NB4 (cell line): Measurements from ENCODE around the gene CNOT6.

ENCODE experiments used
- DNase-seq: peaks from one replicate; pipeline ENCODE4 v3.0.0; 2010; ENCODE audit warnings: low read depth
- H3K4me3 ChIP-seq: one replicate; pipeline ENCODE4 v1.5.1; 2011; ENCODE audit warnings: mild to moderate bottlenecking, low read depth, low read length, moderate library complexity
- CTCF ChIP-seq: IDR thresholded peaks from one replicate; pipeline ENCODE4 v1.5.1; 2012; ENCODE audit warnings: low read depth, low read length
- MAX ChIP-seq: IDR thresholded peaks from 2 replicates; pipeline ENCODE4 v1.6.1; 2011; ENCODE audit warnings: low read depth, low read length
- MYC ChIP-seq: IDR thresholded peaks from 2 replicates; pipeline ENCODE4 v1.6.1; 2011; ENCODE audit warnings: low read depth, low read length
- POLR2A ChIP-seq: IDR thresholded peaks from 2 replicates; pipeline ENCODE4 v1.6.1; 2011; ENCODE audit warnings: mild to moderate bottlenecking; ENCODE audit not compliant: insufficient read length; ENCODE audit errors: extremely low read depth

CNOT6 gene

GRCh38 chr5:180606215-180606785 lies 112.1 kb downstream of the CNOT6 start:
- DNase-seq: no peak
- H3K4me3 ChIP-seq: no peak overlapping the region
- TF ChIP-seq MYC (no peak), MAX (no peak), CTCF (no peak), POLR2A (no peak)

- no peak for DNase-seq
- no peak overlapping the region for H3K4me3 ChIP-seq
- TF ChIP-seq MYC: no peak
- TF ChIP-seq CTCF: no peak
- TF ChIP-seq MAX: no peak
- TF ChIP-seq POLR2A: no peak
Measured at GRCh38 chr5:180607861-180608571, 113.8 kb downstream of the CNOT6 start.

GRCh38 chr5:180608572-180609310 lies 114.6 kb downstream of the CNOT6 start:
- no peak overlapping the region for H3K4me3 ChIP-seq
- TF ChIP-seq MYC (no peak), POLR2A (no peak), CTCF (no peak), MAX (no peak)
- DNase-seq: no peak

- H3K4me3 ChIP-seq: no peak overlapping the region
- no peak for DNase-seq
- TF ChIP-seq MYC: no peak
- no peak for TF ChIP-seq POLR2A
- TF ChIP-seq CTCF: no peak
- no peak for TF ChIP-seq MAX
Measured at GRCh38 chr5:180609386-180609785, 115.2 kb downstream of the CNOT6 start.

GRCh38 chr5:180609817-180610550 lies 115.8 kb downstream of the CNOT6 start:
- no peak overlapping the region for H3K4me3 ChIP-seq
- no peak for DNase-seq
- TF ChIP-seq MAX (no peak), CTCF (no peak), MYC (no peak), POLR2A (no peak)
